Subcutaneous adipose tissue (tissue), 4 donors: ENCODE data around the gene TOLLIP. TPM values are rescaled to one million over a fixed set of nuclear protein-coding genes. Genes with fewer than 3 reads are reported as not detected.

Source experiments
- total RNA-seq, 4 donors: library from RNA; depleted of rRNA; stranded (reverse); fragments of >200 nt; gene quantifications; one replicate each; pipeline ENCODE4 v1.1.0, GENCODE V29; 2016
- TF ChIP-seq, protein P1 (sequence below): fragments of 450-650 bp; IDR thresholded peaks from one replicate; pipeline ENCODE4 v1.5.1; 2016; ENCODE audit warnings: low read depth, mild to moderate bottlenecking, control low read depth, antibody characterized with exemption, moderate library complexity

TOLLIP gene
- total RNA-seq, 4 donors from 2014 or later = 20.5 to 40.9 (median 27.4) TPM

DNA sequence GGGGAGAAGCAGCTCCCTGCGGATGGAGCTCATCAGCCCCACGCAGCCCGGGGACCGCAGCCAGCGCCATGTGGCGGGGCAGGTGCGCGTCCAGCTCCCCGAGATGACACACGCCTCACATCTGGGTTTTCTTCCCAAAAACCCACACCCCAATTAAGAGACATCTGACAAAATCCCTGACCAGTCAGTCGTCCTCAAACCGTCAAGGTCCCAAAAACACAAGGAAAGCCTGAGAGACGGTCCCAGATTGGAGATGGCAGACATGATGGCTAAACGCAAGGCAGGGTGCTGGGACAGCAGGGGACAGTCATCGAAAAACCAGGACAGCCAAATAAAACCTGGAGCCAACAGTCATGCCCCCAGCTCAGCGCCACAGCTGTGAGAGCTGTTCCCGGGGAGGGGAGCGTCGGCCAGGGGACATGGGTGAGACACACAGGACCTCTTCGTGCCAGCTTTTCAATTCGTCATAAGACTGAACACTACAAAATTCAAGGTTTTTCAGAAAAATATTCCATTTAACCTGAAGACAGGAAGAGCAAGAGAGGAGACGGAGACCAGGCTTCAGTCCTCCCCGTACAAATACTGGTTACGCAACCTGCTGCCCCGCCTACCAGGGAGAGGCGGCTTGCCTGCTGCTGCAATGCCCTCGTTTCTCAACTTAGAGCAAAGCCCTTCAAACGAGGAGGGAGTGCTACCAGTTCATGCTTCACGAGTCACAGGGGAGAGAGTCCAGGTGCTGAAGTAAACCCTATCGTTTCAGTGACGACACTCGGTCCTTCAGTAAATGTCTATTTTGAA lies 10.5 kb downstream of the TOLLIP start:
- TF ChIP-seq, protein P1, sequence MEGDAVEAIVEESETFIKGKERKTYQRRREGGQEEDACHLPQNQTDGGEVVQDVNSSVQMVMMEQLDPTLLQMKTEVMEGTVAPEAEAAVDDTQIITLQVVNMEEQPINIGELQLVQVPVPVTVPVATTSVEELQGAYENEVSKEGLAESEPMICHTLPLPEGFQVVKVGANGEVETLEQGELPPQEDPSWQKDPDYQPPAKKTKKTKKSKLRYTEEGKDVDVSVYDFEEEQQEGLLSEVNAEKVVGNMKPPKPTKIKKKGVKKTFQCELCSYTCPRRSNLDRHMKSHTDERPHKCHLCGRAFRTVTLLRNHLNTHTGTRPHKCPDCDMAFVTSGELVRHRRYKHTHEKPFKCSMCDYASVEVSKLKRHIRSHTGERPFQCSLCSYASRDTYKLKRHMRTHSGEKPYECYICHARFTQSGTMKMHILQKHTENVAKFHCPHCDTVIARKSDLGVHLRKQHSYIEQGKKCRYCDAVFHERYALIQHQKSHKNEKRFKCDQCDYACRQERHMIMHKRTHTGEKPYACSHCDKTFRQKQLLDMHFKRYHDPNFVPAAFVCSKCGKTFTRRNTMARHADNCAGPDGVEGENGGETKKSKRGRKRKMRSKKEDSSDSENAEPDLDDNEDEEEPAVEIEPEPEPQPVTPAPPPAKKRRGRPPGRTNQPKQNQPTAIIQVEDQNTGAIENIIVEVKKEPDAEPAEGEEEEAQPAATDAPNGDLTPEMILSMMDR = no peak

DNA sequence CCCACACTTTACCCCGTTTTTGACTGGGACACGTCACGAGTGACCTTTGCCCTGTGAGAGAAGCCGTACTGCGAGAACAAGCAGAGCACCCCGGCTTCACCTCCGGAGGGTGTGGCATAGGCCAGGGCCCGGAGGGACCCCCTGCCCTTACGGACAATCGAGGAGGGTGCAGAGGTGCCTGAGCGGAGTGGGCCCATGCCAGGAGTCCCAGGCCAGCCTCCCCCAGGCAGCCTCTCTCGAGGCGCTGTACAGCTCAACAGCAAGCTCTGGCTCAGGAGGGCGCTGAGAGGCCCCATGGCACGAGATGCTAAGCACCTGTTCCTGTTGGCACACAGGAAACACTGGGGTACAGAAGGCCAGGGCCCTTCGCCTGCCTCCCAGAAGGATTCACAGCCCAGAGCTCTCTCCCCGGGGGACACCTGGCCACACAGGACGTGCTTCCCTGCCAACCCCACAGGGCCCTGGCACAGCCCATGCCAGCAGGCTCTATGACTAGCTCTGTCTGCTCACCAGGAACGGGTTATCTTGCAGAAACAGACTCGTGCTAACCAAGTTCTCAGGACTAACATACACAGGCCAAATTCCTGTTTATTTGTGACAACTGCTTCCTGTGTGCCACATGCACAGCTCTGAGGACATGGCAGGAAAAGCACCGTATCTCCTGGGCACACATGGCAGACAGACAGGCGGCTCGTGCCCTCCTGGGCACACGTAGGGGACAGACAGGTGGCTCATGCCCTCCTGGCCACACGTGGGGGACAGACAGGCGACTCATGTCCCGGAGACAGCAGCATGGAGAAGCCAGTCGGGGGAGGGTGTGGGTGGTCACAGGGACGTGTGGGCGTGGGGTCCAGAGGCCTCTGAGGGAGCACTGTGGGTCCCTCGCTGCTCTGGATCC lies 11.6 kb downstream of the TOLLIP start:
- TF ChIP-seq, protein P1 = no peak

DNA sequence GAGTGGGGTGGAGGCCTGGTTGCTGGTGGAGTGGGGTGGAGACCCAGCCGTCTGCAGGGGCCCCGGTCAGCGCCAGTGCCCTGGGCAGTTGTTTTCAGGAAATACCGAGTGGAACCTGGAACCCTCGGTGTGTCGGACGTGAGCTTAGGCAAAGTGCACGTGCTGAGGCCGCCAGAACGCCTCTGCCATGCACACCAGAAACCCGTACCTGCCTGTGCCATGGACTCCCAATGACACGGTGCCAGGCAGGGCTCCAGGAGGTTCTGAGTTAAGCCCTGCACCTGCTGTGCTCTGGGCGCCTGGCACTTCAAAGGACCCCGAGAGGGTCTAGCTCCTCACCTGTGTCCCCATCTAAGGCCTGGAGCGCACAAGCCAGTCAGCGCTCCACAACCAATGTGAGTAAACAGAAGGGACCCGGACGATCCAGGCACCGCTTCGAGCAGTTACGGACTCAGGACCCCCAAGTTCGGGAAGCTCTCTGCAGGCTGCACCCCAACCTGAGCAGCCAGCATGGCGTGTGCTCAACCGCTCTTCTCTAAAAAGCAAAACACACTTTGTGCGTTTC lies 12.3 kb downstream of the TOLLIP start:
- TF ChIP-seq, protein P1 = no peak

GRCh38 chr11:1296287-1296686 lies 13.1 kb downstream of the TOLLIP start:
- TF ChIP-seq, protein P1 = no peak

- TF ChIP-seq, protein P1 = no peak
These were observed 13.8 kb downstream of the TOLLIP start for GRCh38 chr11:1295591-1295990.

- TF ChIP-seq, protein P1 = no peak
These were observed 14.3 kb downstream of the TOLLIP start for GRCh38 chr11:1295086-1295485.

DNA sequence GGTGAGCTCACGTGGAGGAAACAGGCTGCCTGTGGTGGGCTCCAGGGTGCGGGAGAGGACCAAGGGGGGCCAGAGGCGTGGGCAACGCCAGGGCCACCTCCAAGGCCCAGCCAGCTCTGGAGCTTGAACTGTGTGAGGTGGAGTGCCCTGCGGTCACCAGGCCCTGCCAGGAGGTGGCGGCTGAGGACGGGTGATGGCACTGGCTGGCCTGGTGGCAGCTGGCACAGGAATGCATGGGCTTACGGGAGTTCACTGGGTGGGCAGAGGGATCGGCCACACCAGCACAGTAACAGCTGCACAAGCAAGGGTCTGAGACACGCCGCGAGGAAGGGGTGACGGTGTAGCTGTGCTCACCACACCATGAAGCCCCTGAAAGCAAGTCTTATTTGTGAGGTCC lies 15.8 kb downstream of the TOLLIP start:
- TF ChIP-seq, protein P1 = no peak
